Fibroblast of villous mesenchyme (primary cell): ENCODE measurements around the gene LCORL. TPM values are rescaled to one million over a fixed set of nuclear protein-coding genes. Genes with fewer than 3 reads are reported as not detected.

Experiments used
- DNase-seq: peaks from one replicate; pipeline ENCODE4 v3.0.0-alpha.2; 2010; ENCODE audit warnings: low read depth
- H3K4me3 ChIP-seq: 2 replicates; pipeline ENCODE4 v1.5.1; 2011; ENCODE audit warnings: low read depth, mild to moderate bottlenecking, low read length
- CTCF ChIP-seq: IDR thresholded peaks from 2 replicates; pipeline ENCODE4 v1.5.1; 2012; ENCODE audit warnings: low read depth, mild to moderate bottlenecking, low read length; ENCODE audit not compliant: insufficient read depth
- total RNA-seq: library from RNA; depleted of rRNA; stranded (reverse); fragments of >200 nt; gene quantifications from 2 replicates; pipeline ENCODE4 v1.2.3, GENCODE V29; 2012

The LCORL gene
- total RNA-seq, 1 donor, result 19.4 TPM

DNA sequence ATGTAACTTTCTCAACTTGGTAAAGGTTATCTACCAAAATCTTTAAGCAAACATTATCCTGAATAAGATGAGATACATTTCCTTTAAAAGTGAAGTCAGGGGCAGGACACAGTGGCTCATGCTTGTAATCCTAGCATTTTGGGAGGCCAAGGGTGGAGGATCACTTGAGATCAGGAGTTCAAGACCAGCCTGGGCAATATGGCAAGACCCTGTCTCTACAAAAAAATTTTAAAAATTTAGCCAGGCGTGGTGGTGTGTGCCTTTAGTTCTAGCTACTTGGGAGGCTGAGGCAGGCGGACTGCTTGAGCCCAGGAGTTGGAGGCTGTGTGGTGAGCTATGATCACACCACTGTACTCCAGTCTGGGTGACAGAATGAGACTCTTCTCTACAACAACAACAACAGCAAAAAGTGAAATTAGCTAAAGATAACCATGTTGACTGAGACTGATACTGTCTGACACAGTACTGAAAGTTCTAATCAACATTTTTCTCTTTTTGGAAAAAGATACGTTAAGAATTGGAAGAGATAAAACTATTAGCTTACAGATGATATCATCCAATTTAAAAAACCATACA, 215.9 kb downstream of the LCORL start:
- no peak overlapping the region for H3K4me3 ChIP-seq
- no peak for TF ChIP-seq CTCF
- no peak for DNase-seq

- TF ChIP-seq CTCF, result no peak
- no peak overlapping the region for H3K4me3 ChIP-seq
- no peak for DNase-seq
Observed at GRCh38 chr4:17797808-17798207, 223.7 kb downstream of the LCORL start.

DNA sequence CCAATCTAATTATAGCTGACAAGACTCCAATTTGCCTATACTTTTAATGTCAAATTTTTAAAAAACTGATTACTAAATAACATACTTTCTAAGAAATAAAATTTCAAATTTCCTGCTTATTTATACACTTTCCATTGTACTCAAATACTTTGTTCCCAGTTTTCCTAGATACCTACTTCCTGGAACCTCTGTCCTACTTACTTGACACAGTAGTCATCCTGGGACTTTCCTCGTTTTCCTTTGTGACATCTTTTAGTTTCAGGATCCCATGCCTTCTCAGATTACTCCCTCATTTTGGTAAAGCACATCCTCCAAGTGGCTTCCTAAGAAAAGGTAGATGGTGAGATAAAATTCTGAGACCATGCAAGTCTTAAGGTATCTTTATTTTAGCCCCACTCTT, 226.8 kb downstream of the LCORL start:
- TF ChIP-seq CTCF, result no peak
- DNase-seq, result no peak
- no peak overlapping the region for H3K4me3 ChIP-seq

Other genes with a start within 250 kb of the LCORL start
- under 0.01 TPM in 1 of 2 replicates, not detected in the other for gene FAM184B, start 240.1 kb downstream of the LCORL start, total RNA-seq
- 21.2 and 23.8 TPM in 2 replicates for gene DCAF16, start 211.0 kb downstream of the LCORL start, total RNA-seq
- gene NCAPG, start 210.8 kb downstream of the LCORL start, total RNA-seq, result 17.4 and 32.8 TPM in 2 replicates